Thyroid gland (tissue), 4 donors: ENCODE measurements around the gene CLMP. TPM values are rescaled to one million over a fixed set of nuclear protein-coding genes. Genes with fewer than 3 reads are reported as not detected.

Source experiments
- DNase-seq, 2 donors: peaks; one replicate each; pipeline ENCODE4 v3.0.0-alpha.2; 2019
- H3K27ac ChIP-seq, 3 donors: fragments of 200-600 bp; sonication (generic); 1 replicate in 2 of 3; 2 replicates in 1 of 3; pipeline ENCODE4 v1.5.1; 2016 to 2019; ENCODE audit warnings: mild to moderate bottlenecking in 1 of 3, moderate library complexity in 1 of 3
- H3K27me3 ChIP-seq: fragments of 200-600 bp; sonication (generic); one replicate; pipeline ENCODE4 v1.5.1; 2019
- H3K36me3 ChIP-seq, 2 donors: fragments of 200-600 bp; sonication (generic); one replicate each; pipeline ENCODE4 v1.5.1; 2016 to 2019
- H3K4me1 ChIP-seq, 2 donors: fragments of 200-600 bp; sonication (generic); one replicate each; pipeline ENCODE4 v1.5.1; 2017 to 2019
- H3K4me3 ChIP-seq, 3 donors: fragments of 200-600 bp; sonication (generic); replicated peaks in 1 of 3; 1 replicate in 2 of 3; 2 replicates in 1 of 3; pipeline ENCODE4 v1.5.1; 2016; ENCODE audit warnings: mild to moderate bottlenecking in 1 of 3
- H3K9me3 ChIP-seq: fragments of 200-600 bp; sonication (generic); one replicate; pipeline ENCODE4 v1.5.1; 2017
- CTCF ChIP-seq, 6 experiments: fragments of 200-600 bp in 3 of 6; fragments of 450-650 bp in 3 of 6; sonication (generic) in 3 of 6; IDR thresholded peaks; one replicate each; pipeline ENCODE4 v1.5.1; 2016 to 2019; ENCODE audit warnings: antibody characterized with exemption in 6 of 6, mild to moderate bottlenecking in 2 of 6, inconsistent platforms in 1 of 6, moderate library complexity in 1 of 6
- POLR2A ChIP-seq, 2 donors: fragments of 450-650 bp; IDR thresholded peaks; one replicate each; pipeline ENCODE4 v1.6.1; 2017; ENCODE audit warnings: antibody characterized with exemption in 2 of 2, mild to moderate bottlenecking in 2 of 2, moderate library complexity in 1 of 2
- WGBS, 2 donors: methylation state at CpG; one replicate each; pipeline ENCODE4 v1.1.5; 2017; 5-methylcytosine and 5-hydroxymethylcytosine counted together
- intact Hi-C: fragments of 100-400 bp; cut with DNase I; formaldehyde crosslinking; loops from one replicate; pipeline ENCODE4 v1.15.1; 2023
- total RNA-seq, 4 donors: library from RNA; depleted of rRNA; stranded (reverse); fragments of >200 nt; gene quantifications; one replicate each; pipeline ENCODE4 v1.2.3, GENCODE V29; 2016

Gene CLMP
- total RNA-seq, 4 donors from 2014 or later: 4.9 to 13.2 (median 9.3) TPM

DNA sequence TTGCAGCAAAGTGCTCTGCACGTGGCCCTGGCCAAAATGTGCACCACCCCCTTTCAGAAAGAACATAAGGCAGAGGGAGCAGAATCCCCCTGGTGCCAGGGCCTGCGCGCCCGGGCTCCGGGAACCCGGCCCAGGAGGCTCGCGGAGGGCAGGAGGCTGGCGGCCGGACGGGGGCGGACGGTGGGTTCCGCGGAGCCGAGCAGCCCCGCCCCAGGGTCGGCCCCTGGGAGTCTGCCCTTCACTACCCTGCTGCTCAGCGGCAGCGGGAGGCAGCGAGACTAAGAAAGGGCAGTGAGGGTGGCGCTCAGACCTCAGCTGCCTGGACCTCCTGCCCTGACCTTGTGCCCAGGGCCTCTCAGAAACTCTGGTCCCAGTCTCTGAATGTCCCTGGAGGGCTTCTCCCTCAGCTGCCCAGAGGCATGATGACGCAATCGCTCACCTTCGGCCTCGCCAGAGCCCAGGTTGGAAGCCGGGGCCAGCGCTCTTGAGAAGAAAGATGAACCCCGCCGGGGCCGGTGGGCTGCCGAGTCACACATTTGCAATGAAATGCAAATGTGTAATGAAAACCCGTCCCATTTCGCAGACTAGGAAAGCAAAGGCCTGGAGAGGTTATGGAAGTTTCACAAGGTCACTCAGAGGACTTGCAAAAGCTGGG, 1.1 kb upstream of the CLMP start:
- Histone ChIP-seq H3K27me3 (no peaks in the 10 kb centered on the region), H3K36me3 (no peaks in the 10 kb centered on the region), H3K4me1 (peaks cover 0 to 10% of the 10 kb centered on the region in 2 donors), H3K9me3 (no peaks in the 10 kb centered on the region), H3K4me3 (no peak overlapping the region), H3K27ac (no peak overlapping the region)
- intact Hi-C loops: no loop called here
- TF ChIP-seq CTCF (IDR thresholded peaks at IDR 0.05) (no peak), POLR2A (IDR thresholded peaks at IDR 0.05) (no peak)
- 58 to 73% methylated on average over 12 to 13 of the region's 34 CpGs for WGBS, 2 donors
- DNase-seq: no peak

DNA sequence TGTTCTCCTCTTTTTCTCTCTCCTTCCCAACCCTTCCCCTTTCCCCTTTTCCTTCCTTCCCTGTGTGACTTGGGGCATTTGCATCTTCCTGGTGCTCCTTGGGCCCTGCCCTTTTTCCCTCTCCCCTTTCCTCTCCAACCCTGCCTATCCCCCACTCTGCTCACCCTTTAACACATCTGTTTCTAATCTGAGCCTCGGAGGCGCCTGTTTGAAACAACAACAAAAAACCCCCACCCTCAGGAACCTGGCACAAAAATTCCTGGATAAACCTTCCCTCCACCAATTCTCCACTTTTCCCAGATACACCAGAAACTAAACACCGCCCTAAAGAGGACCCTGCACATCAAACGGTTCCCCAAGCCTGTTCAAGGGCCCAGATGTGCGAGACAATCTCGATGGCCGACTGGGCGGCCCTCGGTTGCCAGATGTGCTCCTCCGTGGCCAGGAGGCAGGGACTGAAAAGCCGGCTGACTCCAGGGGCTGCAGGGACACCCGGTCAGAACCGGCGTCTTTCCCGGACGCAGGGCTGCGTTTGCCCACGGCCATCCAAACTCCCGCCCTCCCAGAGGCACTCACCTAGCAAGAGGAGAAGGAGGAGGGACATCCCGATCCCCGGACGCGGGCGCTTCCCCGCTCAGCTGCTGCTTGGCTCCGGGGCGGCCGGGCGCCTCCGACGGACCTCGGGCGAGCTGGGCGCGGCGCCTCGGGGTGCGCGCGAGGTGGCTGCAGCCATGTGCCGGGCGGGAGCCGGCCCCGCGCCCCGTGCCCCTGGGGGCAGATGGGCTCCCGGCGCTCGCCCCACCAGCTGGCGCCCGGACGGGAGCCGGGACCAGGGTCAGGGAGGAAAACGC, 486 bp downstream of the CLMP start:
- H3K36me3 ChIP-seq: no peaks in the 10 kb centered on the region
- peaks cover 0 to 10% of the 10 kb centered on the region in 2 donors for H3K4me1 ChIP-seq
- peak overlapping the region in 2 of 3 donors; percentile 1 to 20 for H3K27ac ChIP-seq
- no peak for TF ChIP-seq CTCF (IDR thresholded peaks at IDR 0.05)
- no peak for TF ChIP-seq POLR2A (IDR thresholded peaks at IDR 0.05)
- H3K9me3 ChIP-seq: no peaks in the 10 kb centered on the region
- peak overlapping the region in 2 of 3 donors; percentile 27 to 37 for H3K4me3 ChIP-seq
- 10 to 13% methylated on average over 21 to 27 of the region's 54 CpGs for WGBS, 2 donors
- DNase-seq: peak; percentile 54 to 64
- H3K27me3 ChIP-seq: no peaks in the 10 kb centered on the region
- intact Hi-C loops: no loop called here

DNA sequence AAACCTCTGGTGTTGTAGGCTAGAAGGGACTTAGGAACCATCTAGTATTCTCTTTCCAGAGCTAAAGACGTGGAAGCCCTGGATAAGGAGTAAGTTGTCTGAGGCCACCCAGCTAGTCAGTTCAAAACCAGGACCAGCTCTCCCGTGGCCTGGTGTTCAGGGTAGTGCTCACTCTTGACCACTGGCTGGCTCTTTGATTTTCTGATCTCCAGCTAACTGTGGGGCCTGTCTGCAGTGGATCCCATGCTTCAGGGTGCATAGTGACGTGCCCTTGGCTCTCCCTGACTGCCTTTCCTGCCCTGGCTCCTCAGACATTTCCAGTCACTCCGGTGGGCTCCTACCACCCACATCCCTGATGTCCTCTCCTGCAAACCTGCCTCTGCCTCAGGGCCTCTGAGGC, 1.3 kb downstream of the CLMP start:
- Histone ChIP-seq H3K4me1 (peaks cover 0 to 10% of the 10 kb centered on the region in 2 donors), H3K36me3 (no peaks in the 10 kb centered on the region), H3K9me3 (no peaks in the 10 kb centered on the region), H3K4me3 (no peak overlapping the region), H3K27ac (no peak overlapping the region), H3K27me3 (no peaks in the 10 kb centered on the region)
- WGBS, 2 donors: 63 to 70% methylated on average over 3 to 4 of the region's 4 CpGs
- TF ChIP-seq CTCF (IDR thresholded peaks at IDR 0.05): no peak
- TF ChIP-seq POLR2A (IDR thresholded peaks at IDR 0.05): no peak
- intact Hi-C loops: no loop called here
- DNase-seq: no peak

DNA sequence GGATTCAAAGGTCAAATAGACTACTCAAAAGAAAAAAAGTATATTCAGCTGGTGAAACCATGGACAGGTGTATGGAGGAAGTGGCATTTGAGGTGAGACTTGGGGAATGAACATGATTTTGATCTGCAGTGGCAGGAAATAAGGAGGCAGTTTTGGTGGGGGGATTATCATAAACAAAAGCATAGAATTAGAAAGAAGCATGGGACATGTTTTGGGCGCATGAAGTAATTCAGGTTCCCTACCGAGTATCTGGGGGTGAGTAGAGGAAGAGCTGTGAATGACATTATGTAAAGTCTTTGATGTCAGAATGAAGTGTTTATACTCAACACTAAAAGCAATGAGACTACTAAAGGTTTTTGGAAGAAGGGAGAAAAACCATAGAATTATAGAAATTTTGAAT, 3.1 kb downstream of the CLMP start:
- no peak for DNase-seq
- H3K27ac ChIP-seq: no peak overlapping the region
- no peak overlapping the region for H3K4me3 ChIP-seq
- no peaks in the 10 kb centered on the region for H3K9me3 ChIP-seq
- intact Hi-C loops: no loop called here
- no peaks in the 10 kb centered on the region for H3K27me3 ChIP-seq
- WGBS, 2 donors: 88 to 96% methylated on average over 2 of the region's 2 CpGs
- peaks cover 0 to 17% of the 10 kb centered on the region in 2 donors for H3K4me1 ChIP-seq
- no peaks in the 10 kb centered on the region for H3K36me3 ChIP-seq
- no peak for TF ChIP-seq CTCF (IDR thresholded peaks at IDR 0.05)
- TF ChIP-seq POLR2A (IDR thresholded peaks at IDR 0.05): no peak

DNA sequence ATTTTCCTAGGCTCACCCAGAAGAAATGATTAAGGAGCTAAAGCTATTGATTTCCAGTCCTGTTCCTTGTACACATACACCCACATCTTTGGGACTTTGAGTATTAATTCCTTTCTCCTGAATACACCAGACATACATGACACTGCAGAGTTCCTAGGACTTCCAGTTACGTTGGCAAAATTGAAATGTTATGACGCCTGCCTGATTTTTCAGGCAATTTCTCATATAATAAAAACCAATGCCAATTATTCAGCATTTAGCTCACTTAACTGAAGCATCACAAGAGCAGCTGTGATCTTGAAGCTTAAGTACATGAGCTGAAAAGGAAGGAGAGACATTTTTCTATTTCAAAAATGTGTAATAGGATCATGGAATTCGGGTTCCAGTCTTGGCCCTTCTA, 4.5 kb downstream of the CLMP start:
- no peak overlapping the region for H3K27ac ChIP-seq
- TF ChIP-seq POLR2A (IDR thresholded peaks at IDR 0.05) (no peak), CTCF (IDR thresholded peaks at IDR 0.05) (no peak)
- H3K9me3 ChIP-seq: no peaks in the 10 kb centered on the region
- intact Hi-C loops: no loop called here
- H3K27me3 ChIP-seq: no peaks in the 10 kb centered on the region
- H3K36me3 ChIP-seq: no peaks in the 10 kb centered on the region
- no peak for DNase-seq
- peaks cover 0 to 11% of the 10 kb centered on the region in 2 donors for H3K4me1 ChIP-seq
- WGBS, 2 donors: 85 to 89% methylated on average over 3 of the region's 3 CpGs
- no peak overlapping the region for H3K4me3 ChIP-seq
